DND-41 (cell line): ENCODE data around the gene MAP3K5.

Experiments used
- ATAC-seq: fragments of 200-7000 bp; cut with Tn5 transposase; 3 replicates; pipeline ENCODE4 v1.9.1; 2021; ENCODE audit warnings: low read depth; ENCODE audit not compliant: insufficient read depth
- DNase-seq: peaks from one replicate; pipeline ENCODE4 v3.0.0-alpha.2; 2020
- H2AFZ ChIP-seq: 2 replicates; pipeline ENCODE4 v1.6.0; 2012; ENCODE audit warnings: low read depth, low read length
- H3K27ac ChIP-seq: 2 replicates; pipeline ENCODE4 v1.5.1; 2012; ENCODE audit warnings: low read length, inconsistent platforms
- H3K27me3 ChIP-seq: fragments of 200-600 bp; sonication (generic); 2 replicates; pipeline ENCODE4 v1.6.0; 2012; ENCODE audit warnings: low read length, mild to moderate bottlenecking, inconsistent platforms; ENCODE audit not compliant: insufficient read depth, poor library complexity
- H3K36me3 ChIP-seq: 2 replicates; pipeline ENCODE4 v1.5.1; 2012; ENCODE audit warnings: low read length, inconsistent platforms; ENCODE audit not compliant: insufficient read depth
- H3K4me1 ChIP-seq: 2 replicates; pipeline ENCODE4 v1.5.1; 2012; ENCODE audit warnings: mild to moderate bottlenecking, low read length; ENCODE audit not compliant: insufficient read depth
- H3K4me2 ChIP-seq: 2 replicates; pipeline ENCODE4 v1.6.0; 2012; ENCODE audit warnings: mild to moderate bottlenecking, moderate library complexity, low read length, inconsistent platforms; ENCODE audit not compliant: insufficient read depth
- H3K4me3 ChIP-seq, 2 experiments: fragments of 200-600 bp in 1 of 2; shearing (Covaris generic) in 1 of 2; 2 replicates each; pipeline ENCODE4 v1.5.1; 2012 to 2016; ENCODE audit warnings: inconsistent platforms in 2 of 2, low read length in 2 of 2, mild to moderate bottlenecking in 2 of 2, low read depth in 1 of 2, moderate library complexity in 1 of 2
- H3K79me2 ChIP-seq: 2 replicates; pipeline ENCODE4 v1.6.0; 2012; ENCODE audit warnings: low read length, inconsistent platforms; ENCODE audit not compliant: insufficient read depth
- H3K9ac ChIP-seq: 2 replicates; pipeline ENCODE4 v1.6.0; 2012; ENCODE audit warnings: low read depth, mild to moderate bottlenecking, inconsistent platforms, low read length, moderate library complexity
- H3K9me3 ChIP-seq: 2 replicates; pipeline ENCODE4 v1.5.1; 2012; ENCODE audit warnings: low read length, moderate library complexity, mild to moderate bottlenecking, inconsistent platforms; ENCODE audit not compliant: insufficient read depth, severe bottlenecking
- H4K20me1 ChIP-seq: 2 replicates; pipeline ENCODE4 v1.6.0; 2012; ENCODE audit warnings: low read length; ENCODE audit not compliant: insufficient read depth
- EZH2 ChIP-seq: IDR thresholded peaks from 3 replicates; pipeline ENCODE4 v1.6.1; 2012; ENCODE audit warnings: borderline replicate concordance, low read depth, mild to moderate bottlenecking, moderate library complexity, low read length, inconsistent platforms; ENCODE audit not compliant: severe bottlenecking
- TF ChIP-seq, protein P1 (sequence below): IDR thresholded peaks from 2 replicates; pipeline ENCODE4 v1.5.1; 2012; ENCODE audit warnings: borderline replicate concordance, low read length, moderate library complexity, mild to moderate bottlenecking; ENCODE audit not compliant: poor library complexity, severe bottlenecking; ENCODE audit errors: extremely low read depth

MAP3K5 gene

GRCh38 chr6:136771306-136771705 is 21.0 kb downstream of the MAP3K5 start:
- no peaks in the 10 kb centered on the region for H3K27me3 ChIP-seq
- no peaks in the 10 kb centered on the region for H3K4me1 ChIP-seq
- H3K4me2 ChIP-seq = no peak overlapping the region
- H2AFZ ChIP-seq = no peak overlapping the region
- no peak for DNase-seq
- no peak overlapping the region for H3K4me3 ChIP-seq
- no peak overlapping the region for H3K9ac ChIP-seq
- no peak overlapping the region for H3K27ac ChIP-seq
- no peaks in the 10 kb centered on the region for H4K20me1 ChIP-seq
- no peak for ATAC-seq
- TF ChIP-seq, protein P1, sequence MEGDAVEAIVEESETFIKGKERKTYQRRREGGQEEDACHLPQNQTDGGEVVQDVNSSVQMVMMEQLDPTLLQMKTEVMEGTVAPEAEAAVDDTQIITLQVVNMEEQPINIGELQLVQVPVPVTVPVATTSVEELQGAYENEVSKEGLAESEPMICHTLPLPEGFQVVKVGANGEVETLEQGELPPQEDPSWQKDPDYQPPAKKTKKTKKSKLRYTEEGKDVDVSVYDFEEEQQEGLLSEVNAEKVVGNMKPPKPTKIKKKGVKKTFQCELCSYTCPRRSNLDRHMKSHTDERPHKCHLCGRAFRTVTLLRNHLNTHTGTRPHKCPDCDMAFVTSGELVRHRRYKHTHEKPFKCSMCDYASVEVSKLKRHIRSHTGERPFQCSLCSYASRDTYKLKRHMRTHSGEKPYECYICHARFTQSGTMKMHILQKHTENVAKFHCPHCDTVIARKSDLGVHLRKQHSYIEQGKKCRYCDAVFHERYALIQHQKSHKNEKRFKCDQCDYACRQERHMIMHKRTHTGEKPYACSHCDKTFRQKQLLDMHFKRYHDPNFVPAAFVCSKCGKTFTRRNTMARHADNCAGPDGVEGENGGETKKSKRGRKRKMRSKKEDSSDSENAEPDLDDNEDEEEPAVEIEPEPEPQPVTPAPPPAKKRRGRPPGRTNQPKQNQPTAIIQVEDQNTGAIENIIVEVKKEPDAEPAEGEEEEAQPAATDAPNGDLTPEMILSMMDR = no peak
- no peak for TF ChIP-seq EZH2
- no peaks in the 10 kb centered on the region for H3K79me2 ChIP-seq
- no peaks in the 10 kb centered on the region for H3K36me3 ChIP-seq
- no peaks in the 10 kb centered on the region for H3K9me3 ChIP-seq

DNA sequence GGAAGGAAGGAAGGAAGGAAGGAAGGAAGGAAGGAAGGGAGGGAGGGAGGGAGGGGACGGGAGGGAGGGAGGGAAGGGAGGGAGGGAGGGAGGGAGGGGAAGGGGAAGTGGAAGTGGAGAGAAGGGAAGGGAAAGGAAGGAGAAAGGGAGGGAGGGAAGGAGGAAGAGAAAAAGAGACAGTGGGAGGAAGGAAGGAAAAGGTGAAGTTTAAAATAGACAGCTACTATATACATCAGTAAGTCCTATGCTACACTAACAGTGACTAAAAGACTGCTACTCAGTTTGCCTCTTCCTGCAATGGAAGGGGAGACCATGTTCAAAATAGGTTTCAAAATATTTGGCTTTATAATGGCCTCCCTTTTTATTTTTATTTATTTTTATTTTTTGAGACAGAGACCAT is 22.5 kb downstream of the MAP3K5 start:
- Histone ChIP-seq H3K4me2 (no peak overlapping the region), H3K9ac (no peak overlapping the region), H3K27ac (no peak overlapping the region), H3K4me1 (no peaks in the 10 kb centered on the region), H4K20me1 (no peaks in the 10 kb centered on the region), H3K36me3 (no peaks in the 10 kb centered on the region), H3K79me2 (no peaks in the 10 kb centered on the region), H3K4me3 (no peak overlapping the region), H3K9me3 (no peaks in the 10 kb centered on the region), H2AFZ (no peak overlapping the region), H3K27me3 (no peaks in the 10 kb centered on the region)
- ATAC-seq (no peak), DNase-seq (no peak)
- TF ChIP-seq, protein P1 = no peak
- no peak for TF ChIP-seq EZH2

- no peaks in the 10 kb centered on the region for H3K36me3 ChIP-seq
- no peaks in the 10 kb centered on the region for H3K79me2 ChIP-seq
Observed at GRCh38 chr6:136769124-136769523, 23.2 kb downstream of the MAP3K5 start.

More at GRCh38 chr6:136769124-136769523, 23.2 kb downstream of the MAP3K5 start:
- Histone ChIP-seq H3K27ac (no peak overlapping the region), H3K4me1 (no peaks in the 10 kb centered on the region), H3K27me3 (no peaks in the 10 kb centered on the region), H3K4me2 (no peak overlapping the region), H3K9me3 (no peaks in the 10 kb centered on the region), H4K20me1 (no peaks in the 10 kb centered on the region), H2AFZ (no peak overlapping the region), H3K4me3 (no peak overlapping the region), H3K9ac (no peak overlapping the region)
- ATAC-seq (no peak), DNase-seq (no peak)
- TF ChIP-seq, protein P1 = no peak
- no peak for TF ChIP-seq EZH2
